HG03378 (cell line): ENCODE data around the gene SYNDIG1.

ENCODE experiments used
- ATAC-seq: cut with Tn5 transposase; IDR thresholded peaks from one replicate; pipeline ENCODE4 v1.9.1; 2021; ENCODE audit warnings: mild to moderate bottlenecking, moderate library complexity; ENCODE audit not compliant: unreplicated experiment

Gene SYNDIG1

GRCh38 chr20:24627926-24628325 lies 158.5 kb downstream of the SYNDIG1 start:
- ATAC-seq = no peak

- no peak for ATAC-seq
These were observed 159.6 kb downstream of the SYNDIG1 start for GRCh38 chr20:24628985-24629384.

- no peak for ATAC-seq
These were observed 160.2 kb downstream of the SYNDIG1 start for GRCh38 chr20:24629668-24630067.

GRCh38 chr20:24630486-24631172 lies 161.2 kb downstream of the SYNDIG1 start:
- ATAC-seq = no peak

- no peak for ATAC-seq
These were observed 161.7 kb downstream of the SYNDIG1 start for GRCh38 chr20:24631173-24631505.

GRCh38 chr20:24632581-24632980 lies 163.2 kb downstream of the SYNDIG1 start:
- no peak for ATAC-seq

- no peak for ATAC-seq
These were observed 163.6 kb downstream of the SYNDIG1 start for GRCh38 chr20:24633026-24633425.

GRCh38 chr20:24633521-24633920 lies 164.1 kb downstream of the SYNDIG1 start:
- no peak for ATAC-seq

GRCh38 chr20:24634855-24635254 lies 165.4 kb downstream of the SYNDIG1 start:
- ATAC-seq = no peak

- no peak for ATAC-seq
These were observed 167.2 kb downstream of the SYNDIG1 start for GRCh38 chr20:24636626-24637025.

GRCh38 chr20:24637087-24637486 lies 167.7 kb downstream of the SYNDIG1 start:
- no peak for ATAC-seq

GRCh38 chr20:24637941-24638340 lies 168.5 kb downstream of the SYNDIG1 start:
- ATAC-seq = no peak

- no peak for ATAC-seq
These were observed 169.4 kb downstream of the SYNDIG1 start for GRCh38 chr20:24638591-24639548.

GRCh38 chr20:24640276-24640675 lies 170.8 kb downstream of the SYNDIG1 start:
- no peak for ATAC-seq

- ATAC-seq = no peak
These were observed 171.3 kb downstream of the SYNDIG1 start for GRCh38 chr20:24640686-24641085.

- no peak for ATAC-seq
These were observed 174.6 kb downstream of the SYNDIG1 start for GRCh38 chr20:24643731-24644626.

- no peak for ATAC-seq
These were observed 176.9 kb downstream of the SYNDIG1 start for GRCh38 chr20:24646321-24646720.

GRCh38 chr20:24647713-24648112 lies 178.3 kb downstream of the SYNDIG1 start:
- no peak for ATAC-seq

GRCh38 chr20:24648481-24648880 lies 179.1 kb downstream of the SYNDIG1 start:
- peak; percentile 33 for ATAC-seq

- ATAC-seq = peak; percentile 69
These were observed 179.5 kb downstream of the SYNDIG1 start for GRCh38 chr20:24648919-24649318.
